GM23338 (cell line): ENCODE data around the gene UST. TPM values are rescaled to one million over a fixed set of nuclear protein-coding genes. Genes with fewer than 3 reads are reported as not detected.

ENCODE experiments used
- ATAC-seq: fragments of 200-7000 bp; cut with Tn5 transposase; 3 replicates; pipeline ENCODE4 v1.9.1; 2020
- DNase-seq: peaks from one replicate; pipeline ENCODE4 v3.0.0-alpha.2; 2015; ENCODE audit warnings: low spot score
- H2AFZ ChIP-seq: fragments of 200-600 bp; sonication (generic); 2 replicates; pipeline ENCODE4 v1.8.0; 2016; ENCODE audit warnings: antibody characterized with exemption, mild to moderate bottlenecking, moderate library complexity
- H3F3A ChIP-seq: fragments of 200-600 bp; sonication (generic); replicated peaks from 2 replicates; pipeline ENCODE4 v1.8.0; 2017; ENCODE audit warnings: antibody characterized with exemption, mixed run types, low read depth
- H3K27ac ChIP-seq: fragments of 200-600 bp; sonication (generic); 2 replicates; pipeline ENCODE4 v1.6.1; 2016; ENCODE audit warnings: low read depth
- H3K27me3 ChIP-seq: fragments of 200-600 bp; sonication (generic); 2 replicates; pipeline ENCODE4 v1.8.0; 2016; ENCODE audit warnings: mild to moderate bottlenecking, mixed run types, moderate library complexity; ENCODE audit not compliant: insufficient read depth
- H3K36me3 ChIP-seq: fragments of 200-600 bp; sonication (generic); 2 replicates; pipeline ENCODE4 v1.8.0; 2016; ENCODE audit warnings: mild to moderate bottlenecking; ENCODE audit not compliant: insufficient read depth
- H3K4me1 ChIP-seq: fragments of 200-600 bp; sonication (generic); 2 replicates; pipeline ENCODE4 v1.8.0; 2016; ENCODE audit warnings: mild to moderate bottlenecking, moderate library complexity; ENCODE audit not compliant: insufficient read depth
- H3K4me2 ChIP-seq: fragments of 200-600 bp; sonication (generic); 2 replicates; pipeline ENCODE4 v1.7.1; 2017; ENCODE audit warnings: mixed run types
- H3K4me3 ChIP-seq: fragments of 200-600 bp; sonication (generic); 2 replicates; pipeline ENCODE4 v1.6.1; 2016; ENCODE audit warnings: mixed run types
- H3K79me2 ChIP-seq: fragments of 200-600 bp; sonication (generic); replicated peaks from 2 replicates; pipeline ENCODE4 v1.8.0; 2017; ENCODE audit warnings: mild to moderate bottlenecking; ENCODE audit not compliant: insufficient read depth
- H3K9me2 ChIP-seq: fragments of 200-600 bp; sonication (generic); 2 replicates; pipeline ENCODE4 v1.8.0; 2017; ENCODE audit not compliant: insufficient read depth
- H4K20me1 ChIP-seq: fragments of 200-600 bp; sonication (generic); replicated peaks from 2 replicates; pipeline ENCODE4 v1.8.0; 2017; ENCODE audit warnings: mild to moderate bottlenecking; ENCODE audit not compliant: insufficient read depth
- H3K27ac Mint-ChIP-seq: 2 replicates; pipeline ENCODE4 v1.8.0; 2020; ENCODE audit warnings: inconsistent platforms, mild to moderate bottlenecking, moderate library complexity, mixed read lengths
- H3K27me3 Mint-ChIP-seq: 3 replicates; pipeline ENCODE4 v1.8.0; 2022; ENCODE audit warnings: low read depth, mild to moderate bottlenecking, moderate library complexity, mixed read lengths, inconsistent platforms; ENCODE audit not compliant: insufficient read depth, poor library complexity
- H3K36me3 Mint-ChIP-seq: 3 replicates; pipeline ENCODE4 v1.8.0; 2021; ENCODE audit warnings: low read depth, mild to moderate bottlenecking, inconsistent platforms, moderate library complexity, mixed read lengths
- H3K4me1 Mint-ChIP-seq: 3 replicates; pipeline ENCODE4 v1.8.0; 2020; ENCODE audit warnings: mild to moderate bottlenecking, inconsistent platforms, mixed read lengths
- H3K4me3 Mint-ChIP-seq: 3 replicates; pipeline ENCODE4 v1.8.0; 2021; ENCODE audit warnings: moderate library complexity, mild to moderate bottlenecking, inconsistent platforms, mixed read lengths
- H3K9me3 Mint-ChIP-seq: 3 replicates; pipeline ENCODE4 v1.8.0; 2020; ENCODE audit warnings: moderate library complexity, mild to moderate bottlenecking, inconsistent platforms, mixed read lengths
- CREB1 ChIP-seq: fragments of 250-450 bp; sonication (Bioruptor Pico); IDR thresholded peaks from 2 replicates; pipeline ENCODE4 v1.5.0; 2020; ENCODE audit warnings: low read depth, mild to moderate bottlenecking, moderate library complexity
- EZH2 ChIP-seq: fragments of 200-600 bp; sonication (generic); IDR thresholded peaks from one replicate; pipeline ENCODE4 v1.8.0; 2017; ENCODE audit warnings: antibody characterized with exemption, mild to moderate bottlenecking, low read depth; ENCODE audit not compliant: unreplicated experiment
- EZH2phosphoT487 ChIP-seq: fragments of 200-600 bp; sonication (generic); IDR thresholded peaks from one replicate; pipeline ENCODE4 v1.8.1; 2018; ENCODE audit warnings: antibody characterized with exemption; ENCODE audit not compliant: unreplicated experiment
- JUNB ChIP-seq: IDR thresholded peaks from one replicate; pipeline ENCODE4 v1.6.1; 2016; ENCODE audit warnings: antibody characterized with exemption; ENCODE audit not compliant: unreplicated experiment
- NANOG ChIP-seq: IDR thresholded peaks from 2 replicates; pipeline ENCODE4 v1.6.1; 2016; ENCODE audit warnings: antibody characterized with exemption, borderline replicate concordance
- POLR2AphosphoS5 ChIP-seq: IDR thresholded peaks from 2 replicates; pipeline ENCODE4 v1.6.1; 2016; ENCODE audit warnings: antibody characterized with exemption, low read depth
- STAT1 ChIP-seq: IDR thresholded peaks from one replicate; pipeline ENCODE4 v1.6.1; 2016; ENCODE audit warnings: antibody characterized with exemption; ENCODE audit not compliant: unreplicated experiment
- ZNF114 ChIP-seq: fragments of 250-450 bp; sonication (Bioruptor Pico); IDR thresholded peaks from 2 replicates; pipeline ENCODE4 v1.5.0; 2020; ENCODE audit warnings: mild to moderate bottlenecking, moderate library complexity
- ZNF331 ChIP-seq: fragments of 250-450 bp; sonication (Bioruptor Pico); IDR thresholded peaks from 2 replicates; pipeline ENCODE4 v1.5.0; 2020; ENCODE audit warnings: low read depth, mild to moderate bottlenecking, moderate library complexity
- polyA plus RNA-seq: library from polyadenylated mRNA; unstranded; fragments of >200 nt; fragmentation: Nextera tagmentation; extraction: Ambion mirVana; gene quantifications from 2 replicates; pipeline ENCODE4 v1.2.1, GENCODE V29; 2016
- total RNA-seq: library from RNA; depleted of rRNA; stranded (reverse); fragments of >200 nt; shearing (Covaris generic); gene quantifications from 2 replicates; pipeline ENCODE4 v1.2.3, GENCODE V29; 2014
- TF ChIP-seq, protein P1 (sequence below): fragments of 250-450 bp; sonication (Bioruptor Pico); IDR thresholded peaks from 2 replicates; pipeline ENCODE4 v1.5.0; 2020; ENCODE audit warnings: mild to moderate bottlenecking, moderate library complexity
- TF ChIP-seq, protein P2 (sequence below): IDR thresholded peaks from 2 replicates; pipeline ENCODE4 v1.6.1; 2016; ENCODE audit warnings: antibody characterized with exemption
- TF ChIP-seq, protein P3 (sequence below), 2 experiments: fragments of 200-600 bp in 1 of 2; sonication (generic) in 1 of 2; conservative IDR thresholded peaks; 2 replicates each; pipeline versions ENCODE4 v1.5.1 to v1.6.1; 2016 to 2017; ENCODE audit warnings: antibody characterized with exemption in 2 of 2, low read depth in 2 of 2, mild to moderate bottlenecking in 2 of 2, moderate library complexity in 1 of 2
- TF ChIP-seq, protein P4 (sequence below): IDR thresholded peaks from one replicate; pipeline ENCODE4 v1.6.1; 2018; ENCODE audit warnings: antibody characterized with exemption; ENCODE audit not compliant: unreplicated experiment

Gene UST
- total and polyA plus RNA-seq, 2 experiments from 2014 or later, result 12.6 to 33.0 TPM

DNA sequence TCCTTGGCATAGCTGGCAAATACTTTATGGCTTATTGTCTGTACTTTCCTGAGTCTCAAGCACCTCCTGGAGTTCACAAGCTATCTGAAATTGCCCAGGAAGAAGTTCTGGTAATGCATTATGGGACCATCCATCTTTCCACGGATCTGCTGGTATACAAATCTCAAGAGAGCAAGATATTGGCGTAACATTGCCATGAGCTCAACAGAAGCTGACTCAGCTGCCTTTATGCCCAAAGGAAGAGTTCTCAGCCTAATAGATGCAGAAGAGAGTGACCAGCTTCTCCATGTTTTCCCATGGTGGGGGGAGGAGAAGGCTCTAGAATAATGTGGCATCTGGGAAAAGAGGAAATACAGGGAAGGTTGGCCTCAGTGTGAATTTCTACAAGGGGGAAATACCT, 78.7 kb downstream of the UST start:
- no peaks in the 10 kb centered on the region; the same call in 1 of the 2 replicates for H3K9me2 ChIP-seq
- H3K4me3 ChIP-seq, result no peak overlapping the region
- H3K79me2 ChIP-seq, result peaks cover 99% of the 10 kb centered on the region
- H2AFZ ChIP-seq, result no peak overlapping the region
- Mint-ChIP-seq H3K9me3 (peaks cover 3% of the 10 kb centered on the region; the same call in 2 of the 3 replicates), H3K4me3 (no peak overlapping the region), H3K27ac (no peak overlapping the region), H3K36me3 (peaks cover 22% of the 10 kb centered on the region), H3K27me3 (peaks cover 9% of the 10 kb centered on the region), H3K4me1 (peaks cover 48% of the 10 kb centered on the region)
- 0 out of 2 replicates have a peak, but pooled peaks cover 4% of the 10 kb centered on the region for H4K20me1 ChIP-seq
- no peak for ATAC-seq
- H3K27ac ChIP-seq, result no peak overlapping the region
- no peaks in the 10 kb centered on the region for H3K27me3 ChIP-seq
- DNase-seq, result no peak
- H3F3A ChIP-seq, result no peaks in the 10 kb centered on the region
- H3K4me1 ChIP-seq, result peaks cover 25% of the 10 kb centered on the region
- H3K36me3 ChIP-seq, result no peaks in the 10 kb centered on the region
- TF ChIP-seq CREB1 (CRISPR knock-in tag), result no peak
- no peak for TF ChIP-seq JUNB
- TF ChIP-seq EZH2phosphoT487, result no peak
- TF ChIP-seq ZNF114 (CRISPR knock-in tag), result no peak
- TF ChIP-seq, protein P1, sequence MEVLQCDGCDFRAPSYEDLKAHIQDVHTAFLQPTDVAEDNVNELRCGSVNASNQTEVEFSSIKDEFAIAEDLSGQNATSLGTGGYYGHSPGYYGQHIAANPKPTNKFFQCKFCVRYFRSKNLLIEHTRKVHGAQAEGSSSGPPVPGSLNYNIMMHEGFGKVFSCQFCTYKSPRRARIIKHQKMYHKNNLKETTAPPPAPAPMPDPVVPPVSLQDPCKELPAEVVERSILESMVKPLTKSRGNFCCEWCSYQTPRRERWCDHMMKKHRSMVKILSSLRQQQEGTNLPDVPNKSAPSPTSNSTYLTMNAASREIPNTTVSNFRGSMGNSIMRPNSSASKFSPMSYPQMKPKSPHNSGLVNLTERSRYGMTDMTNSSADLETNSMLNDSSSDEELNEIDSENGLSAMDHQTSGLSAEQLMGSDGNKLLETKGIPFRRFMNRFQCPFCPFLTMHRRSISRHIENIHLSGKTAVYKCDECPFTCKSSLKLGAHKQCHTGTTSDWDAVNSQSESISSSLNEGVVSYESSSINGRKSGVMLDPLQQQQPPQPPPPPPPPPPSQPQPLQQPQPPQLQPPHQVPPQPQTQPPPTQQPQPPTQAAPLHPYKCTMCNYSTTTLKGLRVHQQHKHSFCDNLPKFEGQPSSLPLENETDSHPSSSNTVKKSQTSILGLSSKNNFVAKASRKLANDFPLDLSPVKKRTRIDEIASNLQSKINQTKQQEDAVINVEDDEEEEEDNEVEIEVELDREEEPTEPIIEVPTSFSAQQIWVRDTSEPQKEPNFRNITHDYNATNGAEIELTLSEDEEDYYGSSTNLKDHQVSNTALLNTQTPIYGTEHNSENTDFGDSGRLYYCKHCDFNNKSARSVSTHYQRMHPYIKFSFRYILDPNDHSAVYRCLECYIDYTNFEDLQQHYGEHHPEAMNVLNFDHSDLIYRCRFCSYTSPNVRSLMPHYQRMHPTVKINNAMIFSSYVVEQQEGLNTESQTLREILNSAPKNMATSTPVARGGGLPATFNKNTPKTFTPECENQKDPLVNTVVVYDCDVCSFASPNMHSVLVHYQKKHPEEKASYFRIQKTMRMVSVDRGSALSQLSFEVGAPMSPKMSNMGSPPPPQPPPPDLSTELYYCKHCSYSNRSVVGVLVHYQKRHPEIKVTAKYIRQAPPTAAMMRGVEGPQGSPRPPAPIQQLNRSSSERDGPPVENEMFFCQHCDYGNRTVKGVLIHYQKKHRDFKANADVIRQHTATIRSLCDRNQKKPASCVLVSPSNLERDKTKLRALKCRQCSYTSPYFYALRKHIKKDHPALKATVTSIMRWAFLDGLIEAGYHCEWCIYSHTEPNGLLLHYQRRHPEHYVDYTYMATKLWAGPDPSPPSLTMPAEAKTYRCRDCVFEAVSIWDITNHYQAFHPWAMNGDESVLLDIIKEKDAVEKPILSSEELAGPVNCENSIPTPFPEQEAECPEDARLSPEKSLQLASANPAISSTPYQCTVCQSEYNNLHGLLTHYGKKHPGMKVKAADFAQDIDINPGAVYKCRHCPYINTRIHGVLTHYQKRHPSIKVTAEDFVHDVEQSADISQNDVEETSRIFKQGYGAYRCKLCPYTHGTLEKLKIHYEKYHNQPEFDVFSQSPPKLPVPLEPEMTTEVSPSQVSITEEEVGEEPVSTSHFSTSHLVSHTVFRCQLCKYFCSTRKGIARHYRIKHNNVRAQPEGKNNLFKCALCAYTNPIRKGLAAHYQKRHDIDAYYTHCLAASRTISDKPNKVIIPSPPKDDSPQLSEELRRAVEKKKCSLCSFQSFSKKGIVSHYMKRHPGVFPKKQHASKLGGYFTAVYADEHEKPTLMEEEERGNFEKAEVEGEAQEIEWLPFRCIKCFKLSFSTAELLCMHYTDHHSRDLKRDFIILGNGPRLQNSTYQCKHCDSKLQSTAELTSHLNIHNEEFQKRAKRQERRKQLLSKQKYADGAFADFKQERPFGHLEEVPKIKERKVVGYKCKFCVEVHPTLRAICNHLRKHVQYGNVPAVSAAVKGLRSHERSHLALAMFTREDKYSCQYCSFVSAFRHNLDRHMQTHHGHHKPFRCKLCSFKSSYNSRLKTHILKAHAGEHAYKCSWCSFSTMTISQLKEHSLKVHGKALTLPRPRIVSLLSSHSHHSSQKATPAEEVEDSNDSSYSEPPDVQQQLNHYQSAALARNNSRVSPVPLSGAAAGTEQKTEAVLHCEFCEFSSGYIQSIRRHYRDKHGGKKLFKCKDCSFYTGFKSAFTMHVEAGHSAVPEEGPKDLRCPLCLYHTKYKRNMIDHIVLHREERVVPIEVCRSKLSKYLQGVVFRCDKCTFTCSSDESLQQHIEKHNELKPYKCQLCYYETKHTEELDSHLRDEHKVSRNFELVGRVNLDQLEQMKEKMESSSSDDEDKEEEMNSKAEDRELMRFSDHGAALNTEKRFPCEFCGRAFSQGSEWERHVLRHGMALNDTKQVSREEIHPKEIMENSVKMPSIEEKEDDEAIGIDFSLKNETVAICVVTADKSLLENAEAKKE, result no peak
- TF ChIP-seq STAT1, result no peak
- no peak for TF ChIP-seq ZNF331
- no peak for TF ChIP-seq EZH2
- TF ChIP-seq, protein P2, sequence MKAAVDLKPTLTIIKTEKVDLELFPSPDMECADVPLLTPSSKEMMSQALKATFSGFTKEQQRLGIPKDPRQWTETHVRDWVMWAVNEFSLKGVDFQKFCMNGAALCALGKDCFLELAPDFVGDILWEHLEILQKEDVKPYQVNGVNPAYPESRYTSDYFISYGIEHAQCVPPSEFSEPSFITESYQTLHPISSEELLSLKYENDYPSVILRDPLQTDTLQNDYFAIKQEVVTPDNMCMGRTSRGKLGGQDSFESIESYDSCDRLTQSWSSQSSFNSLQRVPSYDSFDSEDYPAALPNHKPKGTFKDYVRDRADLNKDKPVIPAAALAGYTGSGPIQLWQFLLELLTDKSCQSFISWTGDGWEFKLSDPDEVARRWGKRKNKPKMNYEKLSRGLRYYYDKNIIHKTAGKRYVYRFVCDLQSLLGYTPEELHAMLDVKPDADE, result no peak
- TF ChIP-seq NANOG, result no peak
- TF ChIP-seq, protein P3, sequence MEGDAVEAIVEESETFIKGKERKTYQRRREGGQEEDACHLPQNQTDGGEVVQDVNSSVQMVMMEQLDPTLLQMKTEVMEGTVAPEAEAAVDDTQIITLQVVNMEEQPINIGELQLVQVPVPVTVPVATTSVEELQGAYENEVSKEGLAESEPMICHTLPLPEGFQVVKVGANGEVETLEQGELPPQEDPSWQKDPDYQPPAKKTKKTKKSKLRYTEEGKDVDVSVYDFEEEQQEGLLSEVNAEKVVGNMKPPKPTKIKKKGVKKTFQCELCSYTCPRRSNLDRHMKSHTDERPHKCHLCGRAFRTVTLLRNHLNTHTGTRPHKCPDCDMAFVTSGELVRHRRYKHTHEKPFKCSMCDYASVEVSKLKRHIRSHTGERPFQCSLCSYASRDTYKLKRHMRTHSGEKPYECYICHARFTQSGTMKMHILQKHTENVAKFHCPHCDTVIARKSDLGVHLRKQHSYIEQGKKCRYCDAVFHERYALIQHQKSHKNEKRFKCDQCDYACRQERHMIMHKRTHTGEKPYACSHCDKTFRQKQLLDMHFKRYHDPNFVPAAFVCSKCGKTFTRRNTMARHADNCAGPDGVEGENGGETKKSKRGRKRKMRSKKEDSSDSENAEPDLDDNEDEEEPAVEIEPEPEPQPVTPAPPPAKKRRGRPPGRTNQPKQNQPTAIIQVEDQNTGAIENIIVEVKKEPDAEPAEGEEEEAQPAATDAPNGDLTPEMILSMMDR (conservative IDR thresholded peaks at IDR 0.05; ENCODE audit: low read depth in 2 of 2), result no peak
- no peak for TF ChIP-seq POLR2AphosphoS5
- TF ChIP-seq, protein P4, sequence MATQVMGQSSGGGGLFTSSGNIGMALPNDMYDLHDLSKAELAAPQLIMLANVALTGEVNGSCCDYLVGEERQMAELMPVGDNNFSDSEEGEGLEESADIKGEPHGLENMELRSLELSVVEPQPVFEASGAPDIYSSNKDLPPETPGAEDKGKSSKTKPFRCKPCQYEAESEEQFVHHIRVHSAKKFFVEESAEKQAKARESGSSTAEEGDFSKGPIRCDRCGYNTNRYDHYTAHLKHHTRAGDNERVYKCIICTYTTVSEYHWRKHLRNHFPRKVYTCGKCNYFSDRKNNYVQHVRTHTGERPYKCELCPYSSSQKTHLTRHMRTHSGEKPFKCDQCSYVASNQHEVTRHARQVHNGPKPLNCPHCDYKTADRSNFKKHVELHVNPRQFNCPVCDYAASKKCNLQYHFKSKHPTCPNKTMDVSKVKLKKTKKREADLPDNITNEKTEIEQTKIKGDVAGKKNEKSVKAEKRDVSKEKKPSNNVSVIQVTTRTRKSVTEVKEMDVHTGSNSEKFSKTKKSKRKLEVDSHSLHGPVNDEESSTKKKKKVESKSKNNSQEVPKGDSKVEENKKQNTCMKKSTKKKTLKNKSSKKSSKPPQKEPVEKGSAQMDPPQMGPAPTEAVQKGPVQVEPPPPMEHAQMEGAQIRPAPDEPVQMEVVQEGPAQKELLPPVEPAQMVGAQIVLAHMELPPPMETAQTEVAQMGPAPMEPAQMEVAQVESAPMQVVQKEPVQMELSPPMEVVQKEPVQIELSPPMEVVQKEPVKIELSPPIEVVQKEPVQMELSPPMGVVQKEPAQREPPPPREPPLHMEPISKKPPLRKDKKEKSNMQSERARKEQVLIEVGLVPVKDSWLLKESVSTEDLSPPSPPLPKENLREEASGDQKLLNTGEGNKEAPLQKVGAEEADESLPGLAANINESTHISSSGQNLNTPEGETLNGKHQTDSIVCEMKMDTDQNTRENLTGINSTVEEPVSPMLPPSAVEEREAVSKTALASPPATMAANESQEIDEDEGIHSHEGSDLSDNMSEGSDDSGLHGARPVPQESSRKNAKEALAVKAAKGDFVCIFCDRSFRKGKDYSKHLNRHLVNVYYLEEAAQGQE, result no peak
- H3K4me2 ChIP-seq, result no peak overlapping the region
